GM12878 (cell line): ENCODE measurements around the gene LYZ. TPM values are rescaled to one million over a fixed set of nuclear protein-coding genes. Genes with fewer than 3 reads are reported as not detected.

Experiments
- ATAC-seq: fragments of 200-7000 bp; cut with Tn5 transposase; 3 replicates; pipeline ENCODE4 v1.9.1; 2020; ENCODE audit warnings: mild to moderate bottlenecking, moderate library complexity
- BruUV-seq: library from RNA; stranded (reverse); fragments of 400-500 nt; replicated peaks from 2 replicates; lab custom pipeline; 2021; lab: Mats Ljungman, UMichigan
- CTCF ChIA-PET: fragments of 300-600 bp; sonication (Branson Sonifier 250); formaldehyde crosslinking; extraction: SDS; loops from one replicate; lab custom pipeline; 2021; ENCODE audit warnings: inconsistent platforms; lab: Yijun Ruan, JAX
- POLR2A ChIA-PET: fragments of 350-600 bp; formaldehyde crosslinking; extraction: SDS; loops from one replicate; lab custom pipeline; 2021; ENCODE audit warnings: inconsistent platforms; lab: Charles Lee
- RAD21 ChIA-PET: fragments of 300-600 bp; sonication (Branson Sonifier 250); formaldehyde crosslinking; loops from one replicate; lab custom pipeline; 2023; ENCODE audit warnings: antibody characterized with exemption; ENCODE audit not compliant: unreplicated experiment; lab: Charles Lee
- SMC1A ChIA-PET: fragments of 300-600 bp; sonication (Branson Sonifier 250); formaldehyde crosslinking; loops from one replicate; lab custom pipeline; 2023; ENCODE audit not compliant: unreplicated experiment, uncharacterized antibody; lab: Charles Lee
- DNase-seq: peaks from one replicate; pipeline ENCODE4 v3.0.0-alpha.2; 2011; ENCODE audit warnings: low read depth, low spot score
- FAIRE-seq: peaks from 3 replicates; lab custom pipeline; 2011; peaks lifted over from hg19 to GRCh38; lab: Jason Lieb, UNC
- H2AFZ ChIP-seq: 2 replicates; pipeline ENCODE4 v1.6.0; 2011; ENCODE audit warnings: low read depth, low read length, control low read depth; ENCODE audit not compliant: control insufficient read depth
- H3K27ac ChIP-seq: 2 replicates; pipeline ENCODE4 v1.5.1; 2011; ENCODE audit warnings: control low read depth; ENCODE audit not compliant: control insufficient read depth, insufficient read depth
- H3K27me3 ChIP-seq, 2 experiments: replicated peaks in 1 of 2; 2 replicates each; pipeline versions ENCODE4 v1.6.0 to v1.6.1; 2011; ENCODE audit warnings: low read length in 1 of 2; ENCODE audit not compliant: control insufficient read depth in 2 of 2, insufficient read depth in 2 of 2
- H3K36me3 ChIP-seq, 2 experiments: 2 replicates each; pipeline ENCODE4 v1.5.1; 2011; ENCODE audit warnings: low read length in 1 of 2; ENCODE audit not compliant: control insufficient read depth in 2 of 2, insufficient read depth in 2 of 2
- H3K4me1 ChIP-seq: 2 replicates; pipeline ENCODE4 v1.6.1; 2011; ENCODE audit warnings: mild to moderate bottlenecking, low read length, moderate library complexity, mixed read lengths; ENCODE audit not compliant: control insufficient read depth, insufficient read depth
- H3K4me2 ChIP-seq: 2 replicates; pipeline ENCODE4 v1.6.0; 2011; ENCODE audit warnings: control low read depth; ENCODE audit not compliant: control insufficient read depth, insufficient read depth
- H3K4me3 ChIP-seq: fragments of 200-600 bp; sonication (generic); 2 replicates; pipeline ENCODE4 v1.5.1; 2016
- H3K79me2 ChIP-seq: 2 replicates; pipeline ENCODE4 v1.6.0; 2011; ENCODE audit warnings: low read length; ENCODE audit not compliant: control insufficient read depth, insufficient read depth
- H3K9ac ChIP-seq: 2 replicates; pipeline ENCODE4 v1.8.0; 2011; ENCODE audit warnings: low read length, control low read depth, mixed read lengths; ENCODE audit not compliant: control insufficient read depth, insufficient read depth
- H3K9me3 ChIP-seq: replicated peaks from 3 replicates; pipeline ENCODE4 v1.5.1; 2011; ENCODE audit warnings: mild to moderate bottlenecking, low read length; ENCODE audit not compliant: control insufficient read depth, insufficient read depth
- H4K20me1 ChIP-seq: 2 replicates; pipeline ENCODE4 v1.6.0; 2011; ENCODE audit not compliant: control insufficient read depth, insufficient read depth
- BCL3 ChIP-seq: IDR thresholded peaks from 2 replicates; pipeline ENCODE4 v1.6.1; 2011; ENCODE audit warnings: borderline replicate concordance, low read depth, mild to moderate bottlenecking, moderate library complexity, low read length; ENCODE audit not compliant: insufficient read depth, poor library complexity, severe bottlenecking
- CREB1 ChIP-seq: IDR thresholded peaks from 2 replicates; pipeline ENCODE4 v1.6.1; 2012; ENCODE audit warnings: low read depth, mild to moderate bottlenecking, inconsistent platforms
- FOXM1 ChIP-seq: IDR thresholded peaks from 2 replicates; pipeline ENCODE4 v1.6.1; 2012; ENCODE audit warnings: low read depth, mild to moderate bottlenecking, inconsistent platforms, low read length, moderate library complexity
- HDAC2 ChIP-seq: fragments of 200-600 bp; sonication (generic); IDR thresholded peaks from 2 replicates; pipeline ENCODE4 v1.6.1; 2017
- MLLT1 ChIP-seq: fragments of 450-650 bp; IDR thresholded peaks from 2 replicates; pipeline ENCODE4 v1.6.1; 2016; ENCODE audit warnings: mild to moderate bottlenecking
- MTA2 ChIP-seq: fragments of 450-650 bp; IDR thresholded peaks from 2 replicates; pipeline ENCODE4 v1.6.1; 2016; ENCODE audit warnings: low read depth, mild to moderate bottlenecking, moderate library complexity
- POLR2AphosphoS5 ChIP-seq: IDR thresholded peaks from 2 replicates; pipeline ENCODE4 v1.6.1; 2011; ENCODE audit warnings: mild to moderate bottlenecking, low read length, inconsistent platforms
- RELB ChIP-seq: fragments of 450-650 bp; IDR thresholded peaks from 2 replicates; pipeline ENCODE4 v1.6.1; 2017; ENCODE audit warnings: low read depth, mild to moderate bottlenecking, moderate library complexity
- SRF ChIP-seq, 2 experiments: IDR thresholded peaks; 2 replicates each; pipeline ENCODE4 v1.6.1; 2011; ENCODE audit warnings: low read depth in 2 of 2, low read length in 2 of 2, mild to moderate bottlenecking in 1 of 2, moderate library complexity in 1 of 2
- TAF1 ChIP-seq: IDR thresholded peaks from 2 replicates; pipeline ENCODE4 v1.6.1; 2011; ENCODE audit warnings: mild to moderate bottlenecking, low read depth, low read length, borderline replicate concordance
- ZNF207 ChIP-seq: fragments of 450-650 bp; IDR thresholded peaks from 2 replicates; pipeline ENCODE4 v1.6.1; 2014; ENCODE audit warnings: antibody characterized with exemption, mild to moderate bottlenecking, borderline replicate concordance
- ZNF592 ChIP-seq: fragments of 450-650 bp; IDR thresholded peaks from 2 replicates; pipeline ENCODE4 v1.6.1; 2017; ENCODE audit warnings: mild to moderate bottlenecking, moderate library complexity
- WGBS: methylation state at CpG from one replicate; pipeline ENCODE4 v1.1.6; 2016; ENCODE audit warnings: low lambda C conversion rate; ENCODE audit not compliant: insufficient replicate concordance, insufficient coverage; ENCODE audit errors: missing lambda C conversion rate; 5-methylcytosine and 5-hydroxymethylcytosine counted together
- in situ Hi-C: fragments of 300-500 bp; cut with MboI; formaldehyde crosslinking; loops from 9 replicates; pipeline ENCODE4 v1.14.3; 2018; ENCODE audit warnings: mixed read lengths
- intact Hi-C: fragments of 100-400 bp; cut with micrococcal nuclease; formaldehyde crosslinking; loops from one replicate; pipeline ENCODE4 v1.14.2; 2022; ENCODE audit not compliant: unreplicated experiment
- polyA plus RNA-seq, 11 experiments: library from polyadenylated mRNA; depleted of rRNA in 4 of 11; unstranded in 6 of 11; stranded (reverse) in 5 of 11; fragments of >200 nt; fragmentation: Nextera tagmentation in 4 of 11; fragmentation: Illumina TruSeq in 1 of 11; extraction: Ambion mirVana in 4 of 11; extraction: Trizol in 1 of 11; gene quantifications; 1 replicate in 1 of 11; 2 replicates in 10 of 11; pipeline versions ENCODE4 v1.2.1 to v1.2.3, GENCODE V29; 2011 to 2016; ENCODE audit warnings: inconsistent platforms in 2 of 11, missing spikeins in 2 of 11, low read depth in 1 of 11
- total RNA-seq, 4 experiments: library from RNA; depleted of rRNA in 3 of 4; stranded (reverse); fragments of >200 nt in 3 of 4; fragmentation: Illumina TruSeq in 1 of 4; extraction: Trizol in 1 of 4; gene quantifications; 2 replicates each; pipeline versions ENCODE4 v1.2.1 to v1.2.3, GENCODE V29; 2013 to 2021

Gene LYZ
- total and polyA plus RNA-seq, 10 of the 15 experiments (the other 5 are each of a cell fraction or from before 2014, with no cell fraction given), result 1.9 TPM; not detected in 9

GRCh38 chr12:69330475-69331473 lies 17.4 kb upstream of the LYZ start:
- Histone ChIP-seq H3K79me2 (no peaks in the 10 kb centered on the region), H3K4me1 (no peaks in the 10 kb centered on the region), H3K27me3 (no peaks in the 10 kb centered on the region), H4K20me1 (no peaks in the 10 kb centered on the region), H2AFZ (peak overlapping the region; percentile 94), H3K9ac (peak overlapping the region; percentile 51; the same call in 1 of the 2 replicates), H3K4me2 (peak overlapping the region; percentile 83), H3K36me3 (no peaks in the 10 kb centered on the region), H3K9me3 (no peaks in the 10 kb centered on the region), H3K4me3 (peak overlapping the region; percentile 48), H3K27ac (no peak overlapping the region)
- ChIA-PET RAD21 (interaction anchor here (0.6 to 2.0 kb wide), 8 partner anchors 27 to 240 kb away, joined by 3 to 6 read pairs (median 4); no protein-coding TSS in a partner anchor), CTCF (interaction anchor here (0.7 to 3.0 kb wide), 5 partner anchors 26 to 297 kb away, joined by 3 to 21 read pairs (median 6); no protein-coding TSS in a partner anchor), POLR2A (no interaction called here), SMC1A (interaction anchor here (0.7 to 1.5 kb wide), 4 partner anchors 10 to 46 kb away, joined by 3 to 5 read pairs (median 4); no protein-coding TSS in a partner anchor)
- intact Hi-C loops, result loop anchor here (10.0 kb wide), 1 partner anchor 176 kb away; no protein-coding TSS in a partner anchor
- BruUV-seq, result no TSS peak
- FAIRE-seq (no peak), DNase-seq (no peak), ATAC-seq (peak; percentile 86)
- in situ Hi-C loops, result no loop called here
- WGBS, result 3% methylated on average over 18 of the region's 18 CpGs
- no peak for TF ChIP-seq HDAC2
- 0 out of 2 replicates have a peak, but pooled peaks have one; percentile 28 for TF ChIP-seq ZNF592
- TF ChIP-seq BCL3, result no peak
- 0 out of 2 replicates have a peak, but pooled peaks have one; percentile 16 for TF ChIP-seq CREB1
- peak; percentile 71 for TF ChIP-seq TAF1
- no peak for TF ChIP-seq MTA2
- no peak for TF ChIP-seq RELB
- no peak for TF ChIP-seq ZNF207
- TF ChIP-seq SRF (IDR thresholded peaks at IDR 0.05; ENCODE audit: low read depth in 2 of 2, low read length in 2 of 2), result peak in 1 of 2 experiments; percentile 77; a peak in 2 of 4 replicates
- TF ChIP-seq POLR2AphosphoS5, result peak; percentile 50; the same call in 1 of the 2 replicates
- peak; percentile 98 for TF ChIP-seq MLLT1
- no peak for TF ChIP-seq FOXM1
